NCI-H446 treated with DMSO at 0.1 percent for 48 hours (cell line): ENCODE results near the gene TECPR1.

ENCODE experiments used
- DNase-seq: peaks from one replicate; lab custom pipeline; 2025; lab: John Stamatoyannopoulos, UW

Gene TECPR1

DNA sequence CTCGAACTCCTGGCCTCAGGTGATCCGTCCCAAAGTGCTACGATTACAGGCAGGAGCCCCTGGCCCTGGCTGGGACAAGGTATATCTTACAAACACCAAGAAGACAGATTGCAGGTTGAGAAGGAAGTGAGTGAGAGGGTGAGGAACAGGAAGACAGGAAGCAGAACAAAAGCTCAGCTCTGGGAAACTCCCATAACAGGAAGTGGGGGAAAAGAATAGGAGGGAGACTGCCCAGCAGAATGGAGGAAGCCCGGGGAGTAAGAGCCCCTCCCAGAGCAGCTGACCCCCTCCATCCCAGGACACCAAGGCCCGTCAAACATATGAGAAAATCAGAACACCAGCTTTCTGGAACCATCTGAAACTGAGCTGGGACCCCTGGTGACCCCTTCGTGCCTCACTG, 2.9 kb downstream of the TECPR1 start:
- DNase-seq, result no peak

DNA sequence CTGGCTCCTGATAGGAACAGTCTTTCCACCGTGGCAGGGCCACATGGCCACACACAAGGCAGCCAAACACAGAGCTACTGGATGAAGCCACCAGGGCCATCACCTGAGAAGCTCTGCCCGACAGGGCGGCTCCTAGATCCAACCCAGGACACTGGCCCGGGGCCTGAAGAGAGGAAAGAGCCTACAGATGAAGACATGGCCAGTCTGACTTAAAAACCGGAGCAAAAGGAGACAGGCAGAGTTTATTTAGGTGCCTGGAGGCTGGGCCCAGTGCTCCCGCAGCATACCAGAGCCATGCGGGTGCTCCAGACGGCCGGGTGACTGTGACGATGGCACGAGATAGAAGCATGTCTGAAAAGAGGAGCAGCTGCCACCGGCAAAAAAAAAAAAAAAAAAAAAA, 3.9 kb downstream of the TECPR1 start:
- no peak for DNase-seq

DNA sequence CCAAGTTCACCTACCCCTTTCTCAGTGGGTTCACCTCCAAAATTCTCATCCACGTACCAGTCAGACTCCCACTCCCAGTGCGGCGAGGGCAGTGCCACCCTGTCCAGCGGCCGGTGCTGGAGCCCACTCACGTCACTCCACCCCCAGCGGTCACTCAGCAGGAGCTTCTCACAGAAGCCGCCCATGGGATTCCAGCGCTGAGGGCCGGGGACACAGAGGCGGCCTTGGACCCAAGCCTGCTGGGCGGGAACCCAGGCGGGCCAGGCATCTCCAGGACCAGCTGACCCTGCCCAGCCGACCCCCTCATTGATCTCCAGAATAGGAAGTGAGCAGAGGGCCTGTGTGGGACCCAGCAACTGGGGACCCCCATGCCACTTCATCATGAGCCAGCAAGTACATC, 7.2 kb downstream of the TECPR1 start:
- no peak for DNase-seq

DNA sequence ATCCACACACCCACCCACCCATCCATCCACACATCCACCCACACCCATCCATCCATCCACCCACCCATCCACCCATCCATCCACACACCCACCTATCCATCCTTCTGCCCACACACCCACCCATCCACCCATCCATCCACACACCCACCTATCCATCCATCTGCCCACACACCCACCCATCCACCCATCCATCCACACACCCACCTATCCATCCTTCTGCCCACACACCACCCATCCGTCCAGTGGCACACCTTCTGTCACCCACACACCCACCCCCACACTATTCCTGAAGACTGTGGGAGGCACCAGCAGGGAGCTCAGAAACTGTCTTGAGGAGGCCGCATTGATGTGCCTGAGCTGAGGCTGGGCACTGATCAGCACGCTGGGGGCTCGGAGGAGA, 9.1 kb downstream of the TECPR1 start:
- no peak for DNase-seq

DNA sequence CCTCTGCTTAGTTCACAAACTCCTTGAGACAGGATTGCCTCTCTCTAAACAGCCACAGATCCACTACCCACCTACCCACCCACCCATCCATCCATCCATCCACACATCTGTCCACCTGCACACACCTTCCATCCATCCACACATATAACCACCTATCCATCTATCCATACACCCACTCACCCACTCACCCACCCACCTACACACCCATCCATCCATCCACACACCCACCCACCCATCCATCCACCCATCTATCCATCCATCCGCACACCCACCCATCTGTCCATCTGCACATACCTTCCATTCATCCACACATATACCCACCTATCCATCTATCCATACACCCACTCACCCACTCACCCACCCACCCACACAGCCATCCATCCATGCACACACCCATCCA, 9.7 kb downstream of the TECPR1 start:
- no peak for DNase-seq

DNA sequence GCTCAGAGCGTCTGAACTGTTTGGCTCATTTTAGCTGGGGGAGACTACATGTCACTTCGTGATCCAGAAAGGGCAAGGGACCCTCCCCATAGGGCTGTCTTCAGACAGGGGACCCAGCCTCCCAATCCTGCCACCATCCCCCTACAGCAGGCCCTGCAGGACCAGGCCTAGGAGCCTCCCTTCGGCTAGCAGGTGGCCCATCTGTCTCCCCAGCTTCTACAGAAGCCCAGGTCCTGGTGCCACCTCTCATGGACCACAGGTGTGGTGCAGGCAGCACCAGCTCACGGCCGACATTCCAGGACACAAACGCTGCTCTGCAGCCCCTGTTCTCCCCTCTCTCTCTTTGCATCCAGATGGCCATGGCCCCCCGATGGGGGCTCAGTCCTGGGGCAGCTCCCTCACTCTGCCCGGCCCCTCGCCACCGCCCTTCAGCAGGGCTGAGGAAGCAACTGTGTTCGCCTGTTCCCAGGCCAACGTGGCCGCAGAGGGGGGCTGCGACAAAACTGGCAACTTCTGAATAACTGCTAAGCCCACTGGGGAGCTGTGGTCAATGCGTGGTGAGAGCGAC, 10.3 kb downstream of the TECPR1 start:
- DNase-seq, result no peak

DNA sequence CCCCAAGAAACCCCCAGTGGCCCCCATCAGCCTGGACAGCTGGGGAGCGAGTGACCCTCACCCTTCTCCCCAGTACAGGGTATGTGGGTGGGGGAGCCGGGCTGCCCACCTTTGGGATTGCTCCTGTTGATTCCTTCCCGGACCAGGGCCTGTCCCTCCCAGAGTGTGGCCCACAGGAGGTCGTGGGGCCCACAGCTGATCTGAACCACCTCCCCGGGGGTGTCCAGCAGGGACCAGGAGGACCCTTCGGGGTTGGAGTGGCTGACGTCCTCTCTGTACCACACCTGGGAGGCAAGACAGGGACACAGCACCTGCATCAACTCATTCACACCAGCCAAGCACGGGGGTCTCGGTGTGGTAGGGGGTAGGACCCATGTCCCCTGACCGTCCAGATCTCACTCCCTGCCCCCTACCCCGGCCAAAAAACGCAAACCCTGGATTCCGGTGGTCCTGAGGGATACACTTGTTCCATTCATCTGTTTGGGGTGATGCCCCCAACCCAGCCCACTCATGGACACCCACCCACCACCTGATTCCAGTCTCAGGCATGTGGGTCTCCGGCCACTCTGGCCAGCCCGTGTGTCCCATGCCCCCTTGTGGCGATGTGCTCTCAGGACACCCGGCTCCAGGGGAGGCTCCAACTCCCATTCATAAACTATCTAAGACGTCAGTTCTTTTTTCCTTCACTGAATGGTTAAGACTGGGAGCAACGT, 10.9 kb downstream of the TECPR1 start:
- DNase-seq, result no peak

DNA sequence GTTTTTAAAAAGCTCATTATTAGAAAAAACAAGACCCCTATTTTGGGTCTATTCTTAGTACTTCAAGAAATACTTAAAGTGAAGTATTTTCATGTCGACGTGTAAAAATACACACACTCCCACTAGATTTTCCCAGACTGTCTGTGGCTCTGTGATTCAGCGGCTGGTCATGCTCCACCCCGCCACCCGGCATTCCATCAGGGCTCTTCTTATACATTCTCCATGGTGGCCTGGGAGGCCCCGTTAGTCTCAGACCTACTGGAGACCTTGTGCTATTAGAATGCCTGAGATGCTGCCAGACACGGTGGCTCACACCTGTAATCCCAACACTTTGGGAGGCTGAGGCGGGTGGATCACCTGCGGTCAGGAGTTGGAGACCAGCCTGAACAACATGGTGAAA, 13.1 kb downstream of the TECPR1 start:
- no peak for DNase-seq

DNA sequence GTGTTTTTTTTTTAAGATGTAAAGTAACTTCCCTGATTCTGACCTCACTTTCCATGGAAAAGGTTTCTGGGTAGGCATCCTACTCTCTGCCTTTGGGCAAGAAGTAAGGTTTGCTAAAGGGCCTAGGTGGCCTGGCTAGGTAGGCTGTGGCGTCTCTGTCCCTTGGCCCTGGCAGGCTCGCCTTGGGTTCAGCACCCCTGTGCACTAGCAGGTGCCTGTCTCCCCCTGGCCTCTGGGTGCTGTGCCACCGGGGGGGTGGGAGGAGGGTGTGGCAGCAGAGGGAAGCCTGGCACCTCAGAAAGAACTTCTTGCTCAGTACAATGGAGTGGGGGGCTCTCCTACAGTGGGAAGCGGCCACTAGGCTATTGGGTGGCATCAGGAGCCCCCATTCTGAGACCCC, 14.0 kb downstream of the TECPR1 start:
- no peak for DNase-seq

DNA sequence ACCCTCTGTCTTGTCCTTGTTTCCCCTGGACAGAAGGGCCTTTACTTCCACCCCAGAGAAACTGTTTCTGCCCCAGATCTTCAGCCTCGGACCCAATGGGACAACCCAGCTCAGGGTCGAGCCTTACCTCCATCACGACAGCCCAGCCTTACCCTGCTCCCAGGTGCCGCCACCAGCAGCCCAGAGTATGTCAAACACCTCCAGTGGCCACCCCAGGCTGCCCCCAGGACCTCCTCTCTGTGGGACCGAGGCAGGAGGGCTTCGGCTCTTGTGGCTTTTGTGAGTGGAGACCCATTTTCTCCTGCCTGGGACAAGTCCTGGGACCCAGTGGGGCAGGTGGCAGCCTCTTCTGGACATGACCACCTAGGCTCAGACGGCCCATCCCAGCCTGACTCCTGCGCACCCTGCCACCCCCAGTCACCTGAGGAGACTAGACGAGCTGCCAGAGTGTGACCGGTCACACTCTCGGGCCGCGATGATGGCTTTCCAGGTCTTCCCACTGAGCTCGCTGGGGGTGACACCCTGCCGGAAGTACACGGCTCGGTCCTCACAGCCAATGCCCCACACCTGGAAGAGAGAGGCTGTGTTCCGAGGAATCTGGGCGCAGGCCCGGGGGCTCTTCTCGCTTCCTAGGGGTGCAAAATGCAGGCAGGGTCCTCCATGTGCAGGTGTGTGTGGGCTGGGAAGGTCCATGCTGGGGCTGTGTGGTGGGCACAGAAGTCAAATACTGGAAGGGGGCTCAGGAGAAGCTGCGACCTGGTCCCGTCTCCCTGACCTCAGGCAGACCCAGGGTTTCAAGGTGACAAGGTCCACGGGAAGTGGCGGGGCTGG, 15.5 kb downstream of the TECPR1 start:
- DNase-seq, result no peak

DNA sequence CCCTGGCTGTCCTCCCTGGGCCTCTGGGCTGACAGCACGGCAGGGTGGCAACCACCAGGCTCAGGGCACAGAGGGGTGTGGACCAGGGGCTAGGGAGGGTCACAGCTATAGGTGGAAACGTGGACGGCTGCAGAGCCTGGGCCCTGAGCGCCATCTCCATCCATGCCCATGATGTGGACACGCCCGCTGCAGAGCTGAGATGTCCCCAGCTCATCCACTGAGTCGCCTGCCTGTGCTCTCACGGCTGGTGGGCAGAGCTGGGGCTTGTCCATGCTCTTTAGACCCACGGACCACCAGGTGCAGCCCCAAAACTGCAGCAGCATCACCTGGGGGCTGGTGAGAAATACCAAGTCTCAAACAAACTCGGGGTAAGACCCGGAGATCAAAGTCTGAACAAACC, 16.1 kb downstream of the TECPR1 start:
- no peak for DNase-seq

DNA sequence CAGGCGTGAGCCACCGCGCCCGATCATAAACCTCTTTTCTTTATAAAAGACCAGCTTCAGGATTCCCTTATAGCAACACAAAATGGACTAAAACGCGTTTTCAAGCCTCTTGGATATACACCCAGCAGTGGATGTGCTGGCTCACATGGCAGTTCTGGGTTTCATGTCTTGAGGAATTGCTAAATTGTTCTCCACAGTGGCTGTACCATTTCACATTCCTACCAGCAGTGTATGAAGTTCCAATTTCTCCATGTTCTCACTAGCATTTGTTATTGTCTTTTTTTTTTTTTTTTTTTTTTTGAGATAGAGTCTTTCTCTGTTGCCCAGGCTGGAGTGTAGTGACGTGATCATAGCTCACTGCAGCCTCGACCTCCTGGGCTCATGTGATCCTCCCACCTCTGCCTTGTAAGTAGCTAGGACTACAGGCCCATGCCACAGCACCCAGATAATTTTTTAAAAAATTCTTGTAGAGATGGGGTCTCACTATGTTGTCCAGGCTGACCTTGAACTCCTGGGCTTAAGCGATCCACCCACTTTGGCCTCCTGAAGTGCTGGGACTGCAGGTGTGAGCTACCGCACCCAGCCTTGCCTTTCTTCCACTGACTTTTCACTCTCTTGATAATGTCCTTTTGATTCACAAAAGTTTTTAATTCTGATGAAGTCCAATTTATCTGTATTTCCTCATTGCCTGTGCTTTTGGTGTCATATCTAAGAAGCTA, 17.4 kb downstream of the TECPR1 start:
- DNase-seq, result no peak

DNA sequence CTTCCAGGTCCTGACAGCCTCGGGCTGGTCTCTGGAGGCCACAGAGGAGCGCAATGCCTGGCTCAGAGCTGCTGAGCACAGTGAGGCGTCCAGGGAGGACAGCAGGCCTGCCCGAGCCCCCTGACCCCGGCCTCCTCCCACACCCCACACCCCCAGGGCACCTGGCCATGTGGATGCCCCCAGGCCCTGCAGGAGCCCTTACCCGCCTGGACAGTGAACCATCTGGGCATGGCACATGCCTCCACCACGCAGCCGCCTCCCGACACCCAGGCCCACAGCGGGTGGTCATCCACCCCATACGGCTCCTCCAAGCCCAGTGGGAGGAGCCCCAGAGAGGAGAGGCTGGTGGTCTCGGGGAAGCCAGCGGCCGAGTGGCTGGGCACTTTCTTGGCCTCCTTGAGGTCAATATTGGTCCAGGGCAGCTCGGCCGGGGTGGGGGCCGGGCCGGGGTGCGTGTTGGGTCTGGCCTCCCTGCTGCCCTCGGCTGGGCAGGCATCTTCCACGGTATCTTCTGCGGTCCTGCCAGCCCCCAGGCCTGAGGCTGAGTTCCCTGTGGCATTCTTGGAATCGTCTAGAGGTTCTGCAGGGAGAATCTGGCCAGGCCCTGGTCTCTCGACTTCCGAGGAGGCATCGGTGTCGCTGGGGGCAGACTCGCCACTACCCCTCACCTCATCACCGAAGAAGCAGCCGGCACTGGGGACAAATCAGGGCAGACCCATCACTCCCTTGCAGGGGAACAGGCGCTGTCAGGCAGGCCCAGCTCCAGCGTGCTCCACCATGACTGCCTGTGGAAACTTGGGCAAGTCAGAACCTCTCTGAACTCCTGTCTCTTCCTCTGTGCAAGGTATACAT, 18.6 kb downstream of the TECPR1 start:
- DNase-seq, result no peak

DNA sequence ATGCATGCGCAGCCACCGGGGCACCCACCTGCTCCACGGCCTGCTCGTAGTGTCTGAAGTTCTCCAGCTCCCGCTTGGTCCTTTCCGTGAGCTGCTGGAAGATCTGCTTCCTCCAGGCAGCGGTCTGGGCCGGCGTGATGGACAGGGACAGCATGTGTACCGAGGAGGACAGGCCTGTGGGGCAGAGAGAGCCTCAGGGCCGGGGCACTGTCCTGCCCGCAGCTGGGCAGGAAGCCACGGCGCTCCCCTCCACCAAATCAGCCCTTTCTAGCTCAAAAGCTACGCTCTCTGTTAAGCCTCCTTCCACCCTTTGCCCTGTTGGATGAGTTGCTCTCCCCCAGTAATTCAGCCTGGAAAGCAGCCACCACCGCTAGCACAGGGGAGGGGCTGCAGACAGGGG, 19.2 kb downstream of the TECPR1 start:
- DNase-seq, result no peak

DNA sequence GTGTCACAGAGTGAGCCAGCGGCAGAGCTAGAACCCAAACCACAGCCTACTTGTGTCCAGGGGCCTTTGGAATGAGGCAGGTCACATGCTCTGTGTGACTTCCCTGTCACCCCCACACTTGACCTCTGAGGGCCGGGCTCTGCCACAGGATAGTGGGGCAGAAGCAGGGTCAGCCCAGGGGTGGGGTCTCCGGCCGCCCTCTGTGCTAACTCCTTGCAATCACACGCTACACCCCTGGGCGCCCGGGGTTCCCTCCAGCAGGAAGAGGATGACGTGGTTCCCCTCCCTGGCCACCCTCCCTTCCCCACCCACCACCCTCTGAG, 19.8 kb downstream of the TECPR1 start:
- no peak for DNase-seq

DNA sequence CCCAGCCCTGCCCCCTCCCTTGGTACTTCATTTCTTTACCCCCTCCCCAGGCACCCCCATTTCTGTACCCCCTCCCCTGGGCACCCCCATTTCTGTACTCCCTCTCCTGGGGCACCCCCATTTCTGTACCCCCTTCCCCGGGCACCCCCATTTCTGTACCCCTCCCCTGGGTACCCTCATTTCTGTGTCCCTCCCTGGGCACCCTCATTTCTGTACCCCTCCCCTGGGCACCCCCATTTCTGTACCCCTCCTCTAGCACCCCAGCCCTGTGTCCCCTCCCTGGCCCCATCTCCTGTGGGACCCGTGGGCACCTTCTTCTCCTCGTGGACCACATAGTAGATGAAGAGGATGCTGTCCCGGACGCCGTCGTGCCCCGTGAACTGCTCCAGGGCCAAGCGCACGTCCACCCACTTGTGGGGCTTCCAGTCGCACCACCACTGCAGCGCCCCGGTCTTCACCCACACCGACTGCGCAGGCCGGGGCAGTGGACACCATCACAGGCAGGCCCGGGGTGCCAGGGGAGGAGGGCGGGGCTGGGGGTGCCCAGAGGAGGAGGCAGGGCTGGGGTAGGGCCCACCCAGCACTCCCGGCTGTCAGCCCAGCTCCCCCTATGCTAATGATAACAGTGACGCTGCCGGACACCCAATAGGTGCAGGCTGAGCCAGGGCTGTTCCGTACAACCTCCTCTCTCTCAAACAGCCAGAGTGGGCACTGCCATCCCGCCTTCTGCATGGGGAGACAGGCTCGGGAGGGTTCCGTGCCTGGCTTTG, 20.4 kb downstream of the TECPR1 start:
- DNase-seq, result no peak

DNA sequence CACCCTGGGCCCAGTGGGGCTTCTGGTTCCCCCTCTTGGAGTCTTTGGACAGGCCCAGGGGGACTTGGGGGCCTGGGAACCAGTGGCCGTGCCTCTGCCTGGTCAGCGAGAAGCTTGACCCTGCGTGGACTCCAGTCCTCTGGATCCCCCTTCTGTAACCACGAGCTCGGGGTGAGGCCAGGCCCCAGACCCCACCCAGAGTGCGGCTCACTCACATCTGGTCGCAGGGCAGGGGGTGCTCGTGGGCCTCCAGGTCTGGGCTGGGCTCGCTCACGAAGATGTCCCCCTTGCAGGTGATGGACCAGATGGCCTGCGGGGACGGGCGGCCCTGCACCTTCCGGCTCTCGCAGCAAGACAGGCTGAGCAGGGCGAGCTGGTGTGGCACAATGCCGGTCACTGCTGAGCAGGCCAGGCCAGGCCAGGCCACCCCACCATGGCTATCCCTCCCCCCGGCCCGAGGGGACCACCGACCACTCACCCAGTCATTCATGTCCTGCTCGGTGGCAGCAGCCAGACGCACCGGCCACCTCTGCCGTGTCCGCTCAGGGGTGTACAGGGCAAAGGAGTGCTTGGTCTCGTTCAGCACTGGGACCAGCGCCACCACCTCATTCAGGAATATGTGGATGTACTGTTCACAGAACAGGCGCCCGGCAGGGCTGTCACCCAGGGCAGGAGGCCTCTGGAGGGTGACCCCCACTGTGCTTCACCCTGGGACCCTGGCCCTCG, 21.1 kb downstream of the TECPR1 start:
- no peak for DNase-seq

DNA sequence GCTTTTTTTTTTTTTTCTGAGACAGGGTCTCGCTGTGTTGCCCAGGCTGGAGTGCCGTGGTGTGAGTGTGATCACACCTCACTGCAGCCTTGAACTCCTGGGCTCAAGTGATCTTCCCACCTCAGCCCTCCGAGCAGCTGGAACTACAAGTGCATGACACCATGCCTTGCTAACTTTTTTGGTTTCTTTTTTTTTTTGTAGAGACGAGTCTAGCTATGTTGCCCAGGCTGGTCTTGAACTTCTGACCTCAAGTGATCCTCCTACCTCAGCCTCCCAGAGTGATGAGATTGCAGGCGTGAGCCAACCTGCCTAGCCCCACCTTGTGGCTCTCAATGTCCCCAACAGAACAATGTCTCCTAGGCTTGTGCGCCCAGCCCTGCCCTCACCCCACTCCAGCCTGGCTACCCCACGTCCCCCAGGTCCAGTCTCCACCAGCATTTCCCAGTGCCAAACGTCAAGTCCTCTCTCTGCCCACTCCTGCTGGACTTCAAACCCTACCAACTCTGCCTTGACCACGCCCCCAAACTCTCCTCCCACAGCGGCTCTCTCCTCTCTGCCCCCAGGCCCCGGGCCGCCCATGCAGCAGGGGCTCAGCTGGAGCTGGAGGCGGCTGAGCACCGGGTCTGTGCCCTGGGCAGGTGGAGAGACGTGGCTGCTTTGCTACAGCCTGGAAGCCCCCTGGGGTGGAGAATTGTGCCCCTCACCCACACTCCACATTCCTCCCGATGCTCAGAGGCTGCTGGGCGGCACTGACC, 21.9 kb downstream of the TECPR1 start:
- no peak for DNase-seq

DNA sequence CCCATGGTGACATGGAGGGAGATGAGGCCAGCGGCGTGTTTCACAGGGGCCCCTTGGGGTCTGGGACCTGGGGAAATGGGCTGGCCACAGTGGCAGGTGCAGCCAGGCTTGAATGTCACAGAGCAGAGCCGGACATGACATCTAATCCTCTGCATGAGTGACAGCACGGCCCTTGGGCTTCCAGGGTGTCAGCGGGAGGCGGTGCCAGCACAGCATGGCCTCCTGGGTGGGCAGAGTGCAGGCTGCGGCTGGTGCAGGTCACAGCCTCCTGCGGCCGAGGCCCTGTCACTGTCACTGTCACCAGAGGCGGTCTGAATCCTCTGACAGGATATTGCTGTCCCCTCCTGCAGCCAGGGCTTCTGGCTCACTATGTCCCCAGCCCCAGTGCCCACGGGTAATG, 22.6 kb downstream of the TECPR1 start:
- no peak for DNase-seq

DNA sequence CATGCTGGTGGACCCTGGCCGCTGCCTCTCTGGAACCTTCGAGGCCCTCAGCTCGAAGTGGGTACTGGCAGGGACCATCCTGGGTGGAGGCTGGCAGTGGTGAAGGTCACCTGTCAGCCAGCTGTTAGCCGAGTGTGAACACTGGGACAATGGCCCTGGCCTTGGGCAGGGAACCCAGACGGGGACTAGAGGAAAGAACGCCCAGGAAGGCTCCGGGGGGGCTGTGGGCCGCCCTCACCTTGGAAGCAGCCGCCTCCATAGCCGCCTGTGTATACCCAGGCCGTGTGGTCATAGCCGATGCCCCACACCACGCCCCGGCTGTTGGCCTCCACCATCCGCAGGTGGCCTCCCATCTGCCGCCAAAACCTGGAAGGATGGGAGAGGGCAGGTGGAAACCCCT, 23.2 kb downstream of the TECPR1 start:
- no peak for DNase-seq
